ENCODE measurements around the gene PLPPR3.

The PLPPR3 gene

GRCh38 chr19:769616-770015, 52.1 kb downstream of the PLPPR3 start:
- DNase-seq, result no peak

- DNase-seq, result peak; percentile 93
Observed at GRCh38 chr19:768424-768823, 53.3 kb downstream of the PLPPR3 start.

- DNase-seq, result no peak
Observed at GRCh38 chr19:765179-765738, 56.5 kb downstream of the PLPPR3 start.

GRCh38 chr19:764301-764700, 57.5 kb downstream of the PLPPR3 start:
- DNase-seq, result no peak

DNA sequence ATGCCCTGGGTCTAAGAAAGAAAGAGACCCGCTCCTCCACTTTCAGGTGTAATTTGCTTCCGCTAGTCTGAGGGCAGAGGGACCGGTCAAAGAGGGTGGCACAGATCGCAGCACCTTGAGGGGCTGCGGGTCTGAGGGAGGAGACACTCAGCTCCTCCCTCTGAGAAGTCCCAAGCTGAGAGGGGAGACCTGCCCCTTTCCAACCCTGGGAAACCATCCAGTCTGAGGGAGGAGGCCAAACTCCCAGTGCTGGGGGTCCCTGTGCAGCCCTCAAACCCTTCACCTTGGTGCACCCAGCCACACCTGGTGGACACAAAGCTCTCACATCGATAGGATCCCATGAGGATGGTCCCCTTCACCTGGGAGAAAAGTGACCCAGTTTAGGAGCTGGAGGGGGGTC, 57.9 kb downstream of the PLPPR3 start:
- DNase-seq, result no peak

DNA sequence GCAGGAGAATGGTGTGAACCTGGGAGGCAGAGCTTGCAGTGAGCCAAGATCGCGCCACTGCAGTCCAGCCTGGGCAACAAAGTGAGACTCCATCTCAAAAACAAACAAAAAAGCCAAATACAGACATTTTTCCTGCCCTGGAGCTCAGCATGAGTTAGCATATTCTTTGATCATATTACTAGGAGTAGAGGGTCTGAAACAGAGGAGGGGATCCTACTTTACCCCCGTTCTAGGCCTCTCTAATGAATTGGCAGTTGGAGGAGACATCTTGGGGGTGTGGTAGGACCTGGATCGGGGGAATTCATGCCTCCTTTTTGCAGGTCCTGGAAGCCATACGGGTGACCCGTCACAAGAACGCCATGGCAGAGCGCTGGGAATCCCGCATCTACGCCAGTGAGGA, 58.6 kb downstream of the PLPPR3 start:
- DNase-seq, result no peak
